ENCODE results near the gene USB1. TPM values are rescaled to one million over a fixed set of nuclear protein-coding genes. Genes with fewer than 3 reads are reported as not detected.

USB1 gene
- polyA plus RNA-seq (ENCODE audit: insufficient read length in 4 of 4) = 10 to 100 TPM; 20.8 to 30.1 (median 22.0) TPM

DNA sequence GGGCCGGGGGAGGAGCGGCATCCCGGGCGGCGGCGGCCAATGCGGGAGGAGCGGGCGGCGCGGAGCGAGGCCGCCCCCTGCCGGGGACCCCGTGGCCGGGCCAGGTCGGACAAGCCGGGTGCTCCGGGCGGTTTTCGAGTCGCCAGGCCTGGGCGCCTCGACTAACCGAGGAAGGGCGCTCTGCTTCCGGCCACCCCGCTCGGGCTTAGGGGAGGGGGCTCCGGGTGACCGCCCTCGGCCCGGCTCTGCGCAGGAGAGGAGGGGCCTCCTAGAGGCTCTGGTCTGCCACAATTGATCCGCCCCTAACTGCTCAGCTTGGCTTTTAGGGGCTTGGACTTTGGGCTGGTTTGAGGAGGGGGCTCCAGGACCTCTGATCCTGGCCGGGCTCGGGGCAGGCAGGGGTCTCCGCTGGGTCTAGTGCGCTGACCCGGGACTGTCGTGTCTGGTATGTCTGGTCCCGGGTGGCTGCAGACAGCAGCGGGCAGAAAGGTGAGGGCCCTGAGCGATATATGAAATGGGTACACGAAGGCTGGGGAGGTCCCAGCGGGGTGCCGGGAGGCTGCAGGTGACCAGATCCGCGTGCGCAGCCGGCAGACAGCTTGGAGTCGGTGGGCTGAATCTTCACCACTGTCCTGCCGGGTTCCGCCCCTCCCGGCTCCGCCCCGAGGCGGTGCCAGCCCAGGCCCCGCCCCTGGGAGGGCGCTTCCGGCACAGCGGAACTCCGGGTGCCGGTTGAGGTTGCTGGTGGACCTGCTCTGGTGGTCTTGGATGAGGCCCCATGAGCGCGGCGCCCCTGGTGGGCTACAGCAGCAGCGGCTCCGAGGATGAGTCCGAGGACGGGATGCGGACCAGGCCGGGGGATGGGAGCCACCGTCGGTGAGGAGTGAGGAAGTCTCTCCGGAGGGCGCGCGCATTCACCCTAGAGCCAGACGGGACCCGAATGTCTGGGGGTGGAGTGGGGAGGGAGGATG, at the start of gene USB1:
USB1 (plus strand) TSS at position 702 of the 971 bp plus-strand sequence; CDS start at position 779, 77 bp downstream.
- DNase-seq (ENCODE audit: low read depth in 4 of 4, low spot score in 2 of 4) = peak in 2 of 4 donors; percentile 55 to 78

- DNase-seq (ENCODE audit: low read depth in 4 of 4, low spot score in 2 of 4) = no peak
Observed at GRCh38 chr16:57952909-57953308, 48.3 kb upstream of the USB1 start.

DNA sequence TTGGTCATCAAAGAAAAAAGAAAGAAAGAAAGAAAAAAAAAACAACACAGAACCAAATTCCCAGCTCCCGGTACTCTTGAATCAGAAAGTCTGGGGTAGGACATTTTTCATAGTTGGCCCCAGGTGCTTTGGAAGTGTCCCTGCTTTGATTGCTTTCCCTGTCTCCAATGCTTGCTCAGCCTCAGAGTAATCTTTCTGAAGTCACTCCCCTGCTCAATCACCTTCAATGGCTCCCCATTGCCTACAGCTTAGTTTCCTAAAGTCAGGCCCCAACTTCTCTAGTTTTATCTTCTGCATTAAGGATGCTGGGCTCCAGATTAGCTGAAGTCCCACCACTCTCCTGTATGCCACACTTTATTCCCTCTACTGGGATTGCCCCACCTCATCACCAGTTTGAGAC, 47.4 kb upstream of the USB1 start:
- no peak for DNase-seq (ENCODE audit: low read depth in 4 of 4, low spot score in 2 of 4)

GRCh38 chr16:57955572-57956188, 45.5 kb upstream of the USB1 start:
- DNase-seq (ENCODE audit: low read depth in 4 of 4, low spot score in 2 of 4) = no peak

GRCh38 chr16:57956270-57956808, 44.9 kb upstream of the USB1 start:
- DNase-seq (ENCODE audit: low read depth in 4 of 4, low spot score in 2 of 4) = no peak

GRCh38 chr16:57956924-57957672, 44.1 kb upstream of the USB1 start:
- DNase-seq (ENCODE audit: low read depth in 4 of 4, low spot score in 2 of 4) = no peak

GRCh38 chr16:57957673-57958392, 43.4 kb upstream of the USB1 start:
- DNase-seq (ENCODE audit: low read depth in 4 of 4, low spot score in 2 of 4) = no peak

DNA sequence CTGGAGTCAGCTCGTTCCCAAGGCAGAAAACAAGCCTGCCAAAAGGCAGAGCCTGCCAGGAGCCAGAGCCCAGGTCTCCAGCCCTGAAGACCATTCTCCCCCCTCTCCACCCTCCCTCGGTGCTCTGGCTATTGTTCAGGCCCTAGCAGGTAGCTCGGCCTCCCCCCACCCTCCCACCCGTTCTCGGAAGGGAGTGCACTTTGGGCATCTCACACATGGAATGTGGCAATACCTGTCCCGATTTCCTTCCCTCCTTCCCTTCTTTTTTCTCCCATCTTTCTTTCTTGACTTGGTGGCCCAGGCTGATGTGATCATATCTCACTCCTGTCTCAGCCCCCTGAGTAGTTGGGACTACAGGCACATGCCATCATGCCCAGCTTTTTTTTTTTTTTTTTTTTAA, 42.7 kb upstream of the USB1 start:
- DNase-seq (ENCODE audit: low read depth in 4 of 4, low spot score in 2 of 4) = no peak

- no peak for DNase-seq (ENCODE audit: low read depth in 4 of 4, low spot score in 2 of 4)
Observed at GRCh38 chr16:57959121-57959520, 42.1 kb upstream of the USB1 start.

DNA sequence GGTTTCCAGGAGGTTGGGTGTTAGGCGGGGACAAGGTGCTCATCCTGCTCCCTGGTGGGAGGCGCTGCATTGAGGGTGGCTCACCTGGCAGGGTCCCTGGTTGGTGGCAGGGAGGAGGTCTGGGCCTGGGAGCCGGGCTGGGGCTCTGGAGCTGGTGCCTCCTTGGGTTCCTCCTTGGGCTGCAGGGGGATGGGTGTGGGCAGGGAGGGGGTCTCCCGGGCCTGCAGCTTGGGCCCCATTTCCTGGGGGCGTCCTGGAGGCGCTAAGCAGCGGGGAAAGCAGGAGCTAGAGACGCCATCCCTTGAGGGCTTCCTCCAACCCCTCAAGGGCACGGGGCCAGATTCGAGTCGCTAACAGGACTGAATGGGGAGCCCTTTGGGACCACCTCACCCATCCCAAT, 41.4 kb upstream of the USB1 start:
- no peak for DNase-seq (ENCODE audit: low read depth in 4 of 4, low spot score in 2 of 4)

- DNase-seq (ENCODE audit: low read depth in 4 of 4, low spot score in 2 of 4) = no peak
Observed at GRCh38 chr16:57960310-57960709, 40.9 kb upstream of the USB1 start.

GRCh38 chr16:57960826-57961472, 40.3 kb upstream of the USB1 start:
- no peak for DNase-seq (ENCODE audit: low read depth in 4 of 4, low spot score in 2 of 4)

DNA sequence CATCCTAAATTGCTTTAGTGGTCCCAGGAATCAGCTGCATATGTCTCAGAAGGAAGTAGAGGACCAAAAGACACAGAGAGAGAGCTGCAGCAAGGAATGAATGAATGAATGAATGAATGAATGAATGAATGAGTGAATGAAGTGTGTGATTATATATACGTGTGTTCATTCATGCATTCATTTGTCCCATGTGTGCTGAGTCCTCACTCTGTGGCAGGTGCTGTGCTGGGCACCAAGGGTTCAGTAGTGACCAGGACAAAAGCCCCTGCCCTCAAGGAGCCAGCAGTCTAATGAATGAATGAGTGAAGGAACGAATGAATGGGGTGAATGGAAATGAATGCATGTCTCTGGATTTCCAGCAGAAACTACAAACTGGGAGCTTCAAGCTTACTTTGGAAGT, 39.7 kb upstream of the USB1 start:
- no peak for DNase-seq (ENCODE audit: low read depth in 4 of 4, low spot score in 2 of 4)

- no peak for DNase-seq (ENCODE audit: low read depth in 4 of 4, low spot score in 2 of 4)
Observed at GRCh38 chr16:57962046-57962445, 39.2 kb upstream of the USB1 start.

GRCh38 chr16:57962756-57963155, 38.5 kb upstream of the USB1 start:
- DNase-seq (ENCODE audit: low read depth in 4 of 4, low spot score in 2 of 4) = no peak

GRCh38 chr16:57964157-57964700, 37.0 kb upstream of the USB1 start:
- no peak for DNase-seq (ENCODE audit: low read depth in 4 of 4, low spot score in 2 of 4)

- DNase-seq (ENCODE audit: low read depth in 4 of 4, low spot score in 2 of 4) = no peak
Observed at GRCh38 chr16:57966204-57966771, 34.9 kb upstream of the USB1 start.

DNA sequence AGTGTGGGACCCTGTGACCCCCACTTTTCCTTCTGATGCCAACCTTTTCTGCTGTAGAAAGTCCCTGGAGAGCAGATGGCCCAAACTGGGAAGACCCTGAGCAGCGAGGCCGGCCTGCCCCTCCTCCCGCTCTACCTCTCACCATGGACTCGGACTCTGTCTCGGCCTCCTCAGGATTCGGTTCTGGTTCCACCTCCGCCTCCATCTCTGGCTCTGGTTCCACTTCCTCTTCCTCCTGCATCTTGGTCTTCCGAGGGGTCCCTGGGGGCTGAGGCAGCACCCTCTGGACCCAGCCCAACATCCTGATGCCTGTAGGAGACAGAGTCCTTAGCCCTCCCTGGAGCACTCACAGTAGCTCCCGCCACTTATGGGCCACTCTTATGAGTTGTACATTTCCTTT, 34.2 kb upstream of the USB1 start:
- no peak for DNase-seq (ENCODE audit: low read depth in 4 of 4, low spot score in 2 of 4)

- DNase-seq (ENCODE audit: low read depth in 4 of 4, low spot score in 2 of 4) = no peak
Observed at GRCh38 chr16:57967916-57968315, 33.3 kb upstream of the USB1 start.
